ENCODE measurements around the gene EHD3.

Gene EHD3

GRCh38 chr2:31296641-31297287 is 62.8 kb downstream of the EHD3 start:
- no peak for DNase-seq

GRCh38 chr2:31297751-31298150 is 63.8 kb downstream of the EHD3 start:
- DNase-seq: no peak

GRCh38 chr2:31299547-31299946 is 65.6 kb downstream of the EHD3 start:
- no peak for DNase-seq

- DNase-seq: no peak
These were observed 66.4 kb downstream of the EHD3 start for GRCh38 chr2:31300309-31300708.

GRCh38 chr2:31302940-31303563 is 69.1 kb downstream of the EHD3 start:
- DNase-seq: no peak

- DNase-seq: no peak
These were observed 70.9 kb downstream of the EHD3 start for GRCh38 chr2:31304816-31305215.

GRCh38 chr2:31312898-31313297 is 78.9 kb downstream of the EHD3 start:
- no peak for DNase-seq

- no peak for DNase-seq
These were observed 80.8 kb downstream of the EHD3 start for GRCh38 chr2:31314761-31315160.

- DNase-seq: no peak
These were observed 83.4 kb downstream of the EHD3 start for GRCh38 chr2:31317396-31317795.

- DNase-seq: no peak
These were observed 84.7 kb downstream of the EHD3 start for GRCh38 chr2:31318361-31319336.

Measured in SW 1271 (cell line).